NCI-H524 (cell line): ENCODE results near the gene TGM6.

ENCODE experiments used
- DNase-seq, 2 experiments: peaks; one replicate each; lab custom pipeline; 2025; lab: John Stamatoyannopoulos, UW

The TGM6 gene

GRCh38 chr20:2380601-2381000 is at the start of gene TGM6:
Gene TGM6 (plus strand): TSS chr20:2380901. CDS start chr20:2380969, 68 bp downstream.
- no peak for DNase-seq

GRCh38 chr20:2331106-2331505 is 49.6 kb upstream of the TGM6 start:
- DNase-seq = no peak

- no peak for DNase-seq
Measured at GRCh38 chr20:2331901-2332565, 48.7 kb upstream of the TGM6 start.

- no peak for DNase-seq
Measured at GRCh38 chr20:2332711-2333110, 48.0 kb upstream of the TGM6 start.

GRCh38 chr20:2333821-2334220 is 46.9 kb upstream of the TGM6 start:
- no peak for DNase-seq

- no peak for DNase-seq
Measured at GRCh38 chr20:2335096-2335870, 45.4 kb upstream of the TGM6 start.

- DNase-seq = no peak
Measured at GRCh38 chr20:2336471-2336870, 44.2 kb upstream of the TGM6 start.

- DNase-seq = no peak
Measured at GRCh38 chr20:2337142-2337541, 43.6 kb upstream of the TGM6 start.

GRCh38 chr20:2338411-2339066 is 42.2 kb upstream of the TGM6 start:
- DNase-seq = no peak

GRCh38 chr20:2340136-2340535 is 40.6 kb upstream of the TGM6 start:
- no peak for DNase-seq

- DNase-seq = no peak
Measured at GRCh38 chr20:2340823-2341222, 39.9 kb upstream of the TGM6 start.

- no peak for DNase-seq
Measured at GRCh38 chr20:2341336-2341735, 39.4 kb upstream of the TGM6 start.

GRCh38 chr20:2342243-2342642 is 38.5 kb upstream of the TGM6 start:
- no peak for DNase-seq

- DNase-seq = no peak
Measured at GRCh38 chr20:2346188-2346587, 34.5 kb upstream of the TGM6 start.

GRCh38 chr20:2348336-2348735 is 32.4 kb upstream of the TGM6 start:
- no peak for DNase-seq

- DNase-seq = no peak
Measured at GRCh38 chr20:2349801-2350200, 30.9 kb upstream of the TGM6 start.

- no peak for DNase-seq
Measured at GRCh38 chr20:2350606-2351005, 30.1 kb upstream of the TGM6 start.

GRCh38 chr20:2353231-2353630 is 27.5 kb upstream of the TGM6 start:
- no peak for DNase-seq

- DNase-seq = no peak
Measured at GRCh38 chr20:2357114-2357513, 23.6 kb upstream of the TGM6 start.

- DNase-seq = no peak
Measured at GRCh38 chr20:2358006-2358405, 22.7 kb upstream of the TGM6 start.

GRCh38 chr20:2361035-2361593 is 19.6 kb upstream of the TGM6 start:
- no peak for DNase-seq

- DNase-seq = no peak
Measured at GRCh38 chr20:2363187-2363586, 17.5 kb upstream of the TGM6 start.

GRCh38 chr20:2363587-2363986 is 17.1 kb upstream of the TGM6 start:
- no peak for DNase-seq
